ENCODE measurements around the gene CELA3B. TPM values are rescaled to one million over a fixed set of nuclear protein-coding genes. Genes with fewer than 3 reads are reported as not detected.
"Not testable (repeated sequence)": the region's sequence is repeated elsewhere in the genome, so short reads cannot be mapped to it uniquely, and the experiment has no call there.

Gene CELA3B, protein sequence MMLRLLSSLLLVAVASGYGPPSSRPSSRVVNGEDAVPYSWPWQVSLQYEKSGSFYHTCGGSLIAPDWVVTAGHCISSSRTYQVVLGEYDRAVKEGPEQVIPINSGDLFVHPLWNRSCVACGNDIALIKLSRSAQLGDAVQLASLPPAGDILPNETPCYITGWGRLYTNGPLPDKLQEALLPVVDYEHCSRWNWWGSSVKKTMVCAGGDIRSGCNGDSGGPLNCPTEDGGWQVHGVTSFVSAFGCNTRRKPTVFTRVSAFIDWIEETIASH
- total RNA-seq, result 1 to 10 TPM in 1 of 2 donors, not detected in 1; 2.5 TPM
- long read RNA-seq, donor 1, result 0 reads
- long read RNA-seq, donor 2, partial matches to known transcripts, result 0 of 4 reads
- long read RNA-seq, donor 2, other reads (novel, unspliced or antisense), result 1 of 4 reads

GRCh38 chr1:21976703-21977239 is at the start of gene CELA3B:
TSS of gene CELA3B (plus strand) at chr1:21977022. CDS start at chr1:21977040, 18 bp downstream.
- intact Hi-C loops (cut with DNase I); DNase-seq (ENCODE audit: low spot score): not testable (repeated sequence)

- intact Hi-C loops (cut with DNase I), result no loop called here
- peak; percentile 91 for DNase-seq (ENCODE audit: low spot score)
Observed at GRCh38 chr1:21927533-21928237, 49.1 kb upstream of the CELA3B start.

DNA sequence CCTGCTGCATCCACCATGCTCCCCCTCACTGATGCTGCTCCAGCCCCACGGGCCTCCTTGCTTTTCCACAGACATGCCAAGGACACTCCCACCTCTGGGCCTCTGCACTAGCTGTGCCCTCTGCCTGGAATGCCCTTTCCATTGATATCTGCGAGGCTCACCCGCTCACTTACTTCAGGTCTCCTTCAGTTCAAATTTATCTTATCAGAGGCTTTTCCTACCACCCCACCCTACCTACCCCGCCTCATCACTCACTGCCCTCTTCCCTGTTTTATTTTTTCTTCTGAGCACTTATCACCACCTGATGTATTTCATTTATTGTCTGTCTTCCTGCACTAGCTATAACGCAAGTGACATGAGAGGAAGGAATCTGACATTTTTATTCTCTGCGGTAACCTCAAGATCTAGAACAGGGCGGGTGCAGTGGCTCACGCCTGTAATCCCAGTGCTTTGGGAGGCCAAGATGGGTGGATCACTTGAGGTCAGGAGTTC is 46.7 kb upstream of the CELA3B start:
- intact Hi-C loops (cut with DNase I), result no loop called here
- no peak for DNase-seq (ENCODE audit: low spot score)

DNA sequence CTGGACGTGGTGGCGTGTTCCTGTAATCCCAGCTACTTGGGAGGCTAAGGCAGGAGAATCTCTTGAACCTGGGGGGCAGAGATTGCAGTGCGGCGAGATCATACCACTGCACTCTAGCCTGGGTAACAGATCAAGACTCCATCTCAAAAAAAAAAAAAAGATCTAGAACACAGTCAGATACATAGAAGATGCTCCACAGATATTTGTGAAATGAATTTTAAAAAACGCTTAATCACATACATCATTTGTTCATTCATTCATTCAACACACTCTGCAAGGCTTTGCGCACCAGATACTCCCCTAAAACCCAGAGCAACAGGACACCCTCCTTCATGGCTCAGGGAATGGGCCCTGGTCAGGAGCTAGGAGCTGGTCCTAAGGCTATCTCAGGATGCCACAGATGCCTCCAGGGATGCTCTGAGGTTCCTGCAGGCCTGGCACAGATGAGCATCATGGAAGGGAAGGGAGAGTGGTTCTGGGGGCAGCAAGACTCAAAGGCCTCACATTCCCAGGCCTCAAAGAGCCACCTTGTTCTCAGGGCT is 46.1 kb upstream of the CELA3B start:
- intact Hi-C loops (cut with DNase I), result no loop called here
- DNase-seq (ENCODE audit: low spot score), result no peak

DNA sequence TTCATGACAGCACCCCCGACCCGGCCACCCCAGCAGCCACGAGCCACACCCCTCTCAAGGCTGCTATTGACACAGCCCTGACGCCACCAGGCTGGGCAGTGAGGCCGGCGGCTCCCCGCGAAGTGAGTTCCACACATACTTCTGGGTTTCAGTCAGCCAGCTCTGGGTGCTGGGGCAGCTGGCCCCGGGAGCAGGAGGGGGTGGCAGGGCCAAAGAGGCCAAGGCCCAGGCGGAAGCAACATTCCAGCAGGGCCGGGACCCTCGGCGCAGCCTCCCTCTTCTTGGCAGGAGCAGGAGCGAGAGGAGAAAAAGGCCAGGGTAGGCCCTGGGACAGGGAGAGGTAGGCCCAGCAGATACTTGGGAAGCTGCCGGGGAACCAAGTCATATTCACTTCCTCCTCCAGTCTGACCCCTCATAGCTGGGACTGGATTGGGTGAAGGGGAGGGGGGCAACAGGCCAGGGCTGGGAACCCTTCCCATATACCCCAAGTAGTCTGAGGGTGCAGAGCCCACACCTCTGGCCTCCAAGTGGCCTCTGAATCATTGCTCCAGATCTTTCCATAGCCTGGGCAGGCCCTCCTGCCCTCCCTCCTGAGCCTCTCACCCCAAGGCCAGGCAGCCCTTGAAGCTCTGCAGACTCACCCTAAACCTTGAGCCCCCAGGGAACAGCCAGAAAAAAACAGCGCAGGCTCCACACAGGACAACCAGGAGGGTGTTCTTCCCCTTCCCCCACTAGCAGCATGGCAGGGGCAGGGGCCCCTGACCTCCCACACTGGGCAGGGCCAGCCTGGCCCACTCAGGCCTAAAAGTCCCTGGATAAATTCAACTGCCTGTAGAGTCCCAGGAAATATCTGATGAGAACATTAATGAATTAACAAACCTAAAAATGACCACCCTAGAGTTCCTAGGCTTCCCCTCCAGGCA is 45.4 kb upstream of the CELA3B start:
- intact Hi-C loops (cut with DNase I), result no loop called here
- peak; percentile 92 for DNase-seq (ENCODE audit: low spot score)

- intact Hi-C loops (cut with DNase I), result no loop called here
Observed at GRCh38 chr1:21932127-21932526, 44.7 kb upstream of the CELA3B start.

GRCh38 chr1:21933397-21934248 is 43.2 kb upstream of the CELA3B start:
- intact Hi-C loops (cut with DNase I), result no loop called here
- DNase-seq (ENCODE audit: low spot score), result peak; percentile 87

More at GRCh38 chr1:21932127-21932526, 44.7 kb upstream of the CELA3B start:
- DNase-seq (ENCODE audit: low spot score), result no peak

- DNase-seq (ENCODE audit: low spot score), result no peak
- intact Hi-C loops (cut with DNase I), result loop anchor here in 1 of 2 donors (5.0 kb wide), 1 partner anchor 33 kb away; no protein-coding TSS in a partner anchor
Observed at GRCh38 chr1:21935393-21935804, 41.4 kb upstream of the CELA3B start.

GRCh38 chr1:21935891-21936365 is 40.9 kb upstream of the CELA3B start:
- DNase-seq (ENCODE audit: low spot score), result no peak
- intact Hi-C loops (cut with DNase I), result loop anchor here in 1 of 2 donors (5.0 kb wide), 1 partner anchor 34 kb away; no protein-coding TSS in a partner anchor

GRCh38 chr1:21936366-21937031 is 40.3 kb upstream of the CELA3B start:
- DNase-seq (ENCODE audit: low spot score), result peak; percentile 88
- intact Hi-C loops (cut with DNase I), result loop anchor here in 1 of 2 donors (5.0 kb wide), 1 partner anchor 34 kb away; no protein-coding TSS in a partner anchor

GRCh38 chr1:21937034-21937371 is 39.8 kb upstream of the CELA3B start, which contains the start of gene HSPG2:
TSS of gene HSPG2 (minus strand) at chr1:21937310. CDS start at chr1:21937217, 93 bp downstream.
- intact Hi-C loops (cut with DNase I), result loop anchor here in 1 of 2 donors (5.0 kb wide), 1 partner anchor 35 kb away; no protein-coding TSS in a partner anchor

DNA sequence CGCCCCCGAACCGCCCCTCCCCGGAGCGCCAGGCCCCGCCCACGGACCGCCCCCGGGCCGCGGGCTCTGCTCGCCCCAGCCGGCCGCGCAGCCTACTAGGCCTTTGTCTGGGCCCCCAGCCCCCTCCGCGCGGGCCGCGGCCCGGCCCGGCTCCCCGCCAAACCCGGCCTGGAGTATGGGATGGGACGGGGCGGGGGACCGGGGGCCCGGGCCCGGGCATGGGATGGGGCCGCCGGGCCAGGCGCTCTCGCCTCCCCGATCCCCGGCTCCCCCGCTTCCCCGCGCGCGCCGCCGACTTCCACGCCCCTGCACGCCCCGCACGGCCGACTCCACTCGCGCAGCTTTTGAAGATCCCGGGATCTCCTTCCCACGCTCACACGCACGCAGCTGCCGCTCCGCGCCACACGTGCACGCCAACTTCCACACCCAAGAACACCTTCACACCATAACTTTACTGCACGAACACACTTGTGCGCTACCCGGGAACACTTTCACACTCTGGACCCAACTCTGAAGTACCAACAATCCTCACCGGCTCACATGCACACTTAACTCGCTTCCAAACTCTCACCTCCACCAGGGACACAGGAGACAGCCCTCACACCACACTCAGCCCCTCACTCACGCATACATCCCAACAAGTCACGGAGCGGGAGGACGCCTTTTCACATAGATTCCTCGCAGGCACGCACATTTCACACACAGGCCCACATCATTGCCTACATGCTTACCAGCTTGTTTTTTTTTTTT is 39.3 kb upstream of the CELA3B start:
- intact Hi-C loops (cut with DNase I), result loop anchor here in 1 of 2 donors (5.0 kb wide), 1 partner anchor 35 kb away; no protein-coding TSS in a partner anchor
- peak; percentile 92 for DNase-seq (ENCODE audit: low spot score)

More at GRCh38 chr1:21937034-21937371, 39.8 kb upstream of the CELA3B start, which contains the start of gene HSPG2:
- DNase-seq (ENCODE audit: low spot score), result no peak

DNA sequence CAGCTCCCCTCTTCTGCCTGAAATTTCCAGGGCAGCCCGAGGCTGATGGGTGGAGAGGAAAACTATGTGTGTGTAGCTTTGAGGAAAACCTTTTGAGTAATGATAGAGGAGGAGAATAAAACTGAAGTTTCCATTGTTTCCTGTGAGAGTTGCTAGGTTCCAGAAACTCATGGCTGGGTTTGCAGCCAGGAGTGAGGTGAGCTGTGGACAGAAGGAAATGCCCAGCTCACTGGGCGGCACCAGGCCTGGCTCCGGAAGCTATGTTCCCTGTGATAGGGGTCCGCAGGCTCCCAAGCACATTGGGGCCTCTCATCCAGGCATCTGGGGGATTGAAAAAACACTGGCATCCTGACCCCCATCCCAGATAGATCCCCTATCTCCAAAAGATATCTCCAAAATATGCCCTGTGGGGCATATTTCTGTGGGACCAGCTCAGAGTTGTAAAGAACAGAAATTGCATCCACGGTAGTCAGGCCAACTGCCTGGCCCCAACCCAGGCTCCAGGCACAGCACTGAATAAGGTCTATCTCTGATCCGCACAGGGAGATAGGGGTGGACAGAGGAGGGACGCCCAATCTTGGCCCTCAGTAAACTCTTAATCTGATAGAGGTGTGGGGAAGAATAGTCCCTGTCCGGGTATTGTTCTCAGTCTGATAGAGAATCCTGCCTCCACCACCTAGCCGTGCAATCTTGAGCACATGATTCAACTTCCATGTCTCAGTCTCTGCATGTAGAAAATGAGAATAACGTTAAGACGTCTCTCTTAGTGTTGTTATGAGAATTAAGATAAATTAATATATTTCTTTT is 37.9 kb upstream of the CELA3B start:
- intact Hi-C loops (cut with DNase I), result loop anchor here in 1 of 2 donors (5.0 kb wide), 1 partner anchor 37 kb away; no protein-coding TSS in a partner anchor

DNA sequence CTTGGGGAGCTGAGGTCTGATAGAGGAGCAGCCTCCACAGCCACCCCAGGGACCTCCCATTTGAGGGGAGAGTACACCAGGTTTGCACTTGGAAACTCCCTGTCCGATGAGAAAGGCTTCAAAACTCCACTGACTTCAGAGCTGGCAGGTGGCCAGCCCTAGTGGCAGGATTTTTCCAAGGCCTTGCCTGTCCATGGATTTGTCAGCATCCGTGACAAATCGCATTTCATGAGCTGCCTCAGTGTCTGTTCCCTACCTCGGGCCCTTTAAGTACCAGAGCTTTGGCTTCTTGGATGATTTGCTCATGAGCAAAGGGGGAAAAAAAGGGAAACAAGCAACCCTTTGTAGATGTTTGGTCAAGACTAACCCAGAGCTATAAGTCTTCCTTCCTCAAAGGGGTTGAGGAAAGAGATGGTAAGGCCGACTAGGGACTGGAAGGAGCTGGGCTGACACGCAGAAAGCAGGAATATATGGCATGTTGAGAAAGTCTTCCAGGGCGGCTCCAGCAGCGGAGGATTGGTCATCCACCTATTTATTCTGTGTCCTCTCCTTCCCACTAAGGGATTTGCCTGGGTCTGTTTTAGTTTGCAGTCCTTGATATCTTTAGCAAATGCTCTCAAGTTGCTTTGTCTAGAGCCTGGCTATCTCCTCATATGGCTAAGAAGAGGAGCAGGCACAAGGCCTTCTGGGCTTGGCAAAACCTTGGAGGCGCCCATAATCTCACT is 37.0 kb upstream of the CELA3B start:
- peak; percentile 97 for DNase-seq (ENCODE audit: low spot score)
- intact Hi-C loops (cut with DNase I), result loop anchor here in 1 of 2 donors (5.0 kb wide), 1 partner anchor 38 kb away; no protein-coding TSS in a partner anchor

More for the DNA sequence above, 37.9 kb upstream of the CELA3B start:
- DNase-seq (ENCODE audit: low spot score), result no peak
